ENCODE measurements around the gene NISCH.

- TF ChIP-seq CTCF (IDR thresholded peaks at IDR 0.05) (no peak), EZH2 (IDR thresholded peaks at IDR 0.05; ENCODE audit: borderline replicate concordance, insufficient read depth, low read depth, low read length, poor library complexity, severe bottlenecking) (no peak)
Measured at GRCh38 chr3:52470920-52471319, 15.5 kb downstream of the NISCH start.
